ENCODE results near the gene LMBR1. TPM values are rescaled to one million over a fixed set of nuclear protein-coding genes. Genes with fewer than 3 reads are reported as not detected.

LMBR1 gene
- total RNA-seq, 3 donors from 2014 or later: 40.5 to 56.3 (median 44.9) TPM

DNA sequence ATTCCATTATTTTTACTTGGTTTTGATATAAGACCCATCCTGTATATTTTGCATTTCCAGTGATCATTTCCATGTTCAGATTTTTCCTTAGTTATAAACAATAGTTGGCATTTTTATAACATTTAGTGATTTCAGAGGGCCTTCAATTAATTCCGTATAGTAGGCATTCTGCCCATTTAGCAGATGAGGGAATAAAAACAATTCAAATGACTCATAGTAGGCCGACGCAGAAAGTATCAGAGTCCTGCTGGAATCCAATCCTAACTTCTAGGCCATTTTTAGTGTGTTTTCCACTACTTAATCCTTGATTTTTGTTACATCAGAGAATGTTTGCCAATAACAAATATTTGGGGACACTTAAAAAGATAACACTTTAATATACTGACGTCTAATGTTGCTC, 237.0 kb downstream of the LMBR1 start:
- ATAC-seq (no peak), DNase-seq (no peak)
- Histone ChIP-seq H3K4me1 (ENCODE audit: low read depth) (no peaks in the 10 kb centered on the region), H3K4me3 (no peak overlapping the region), H3K9me3 (no peaks in the 10 kb centered on the region), H3K36me3 (ENCODE audit: low read depth) (no peaks in the 10 kb centered on the region)
- TF ChIP-seq, protein P1, sequence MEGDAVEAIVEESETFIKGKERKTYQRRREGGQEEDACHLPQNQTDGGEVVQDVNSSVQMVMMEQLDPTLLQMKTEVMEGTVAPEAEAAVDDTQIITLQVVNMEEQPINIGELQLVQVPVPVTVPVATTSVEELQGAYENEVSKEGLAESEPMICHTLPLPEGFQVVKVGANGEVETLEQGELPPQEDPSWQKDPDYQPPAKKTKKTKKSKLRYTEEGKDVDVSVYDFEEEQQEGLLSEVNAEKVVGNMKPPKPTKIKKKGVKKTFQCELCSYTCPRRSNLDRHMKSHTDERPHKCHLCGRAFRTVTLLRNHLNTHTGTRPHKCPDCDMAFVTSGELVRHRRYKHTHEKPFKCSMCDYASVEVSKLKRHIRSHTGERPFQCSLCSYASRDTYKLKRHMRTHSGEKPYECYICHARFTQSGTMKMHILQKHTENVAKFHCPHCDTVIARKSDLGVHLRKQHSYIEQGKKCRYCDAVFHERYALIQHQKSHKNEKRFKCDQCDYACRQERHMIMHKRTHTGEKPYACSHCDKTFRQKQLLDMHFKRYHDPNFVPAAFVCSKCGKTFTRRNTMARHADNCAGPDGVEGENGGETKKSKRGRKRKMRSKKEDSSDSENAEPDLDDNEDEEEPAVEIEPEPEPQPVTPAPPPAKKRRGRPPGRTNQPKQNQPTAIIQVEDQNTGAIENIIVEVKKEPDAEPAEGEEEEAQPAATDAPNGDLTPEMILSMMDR (IDR thresholded peaks at IDR 0.05): no peak
- intact Hi-C loops (cut with DNase I, micrococcal nuclease): no loop called here

DNA sequence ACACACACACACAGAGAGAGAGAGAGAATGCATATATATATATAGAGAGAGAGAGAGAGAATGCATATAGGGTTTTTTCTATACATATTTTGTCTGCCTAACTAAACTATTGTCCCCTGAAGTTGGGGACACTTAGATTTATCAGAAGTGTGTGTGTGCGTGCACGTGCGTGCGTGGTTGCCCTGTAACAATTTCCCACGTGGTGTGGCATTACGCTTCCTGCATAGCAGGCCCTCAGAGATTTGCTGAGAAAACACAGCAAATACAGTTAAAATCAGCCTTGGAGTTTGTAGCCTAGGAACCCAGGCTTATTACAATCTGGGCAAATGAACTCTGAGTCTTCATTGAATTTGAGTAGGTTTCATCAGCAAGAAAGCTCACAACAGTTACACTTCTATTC, 237.7 kb downstream of the LMBR1 start:
- intact Hi-C loops (cut with DNase I, micrococcal nuclease): no loop called here

DNA sequence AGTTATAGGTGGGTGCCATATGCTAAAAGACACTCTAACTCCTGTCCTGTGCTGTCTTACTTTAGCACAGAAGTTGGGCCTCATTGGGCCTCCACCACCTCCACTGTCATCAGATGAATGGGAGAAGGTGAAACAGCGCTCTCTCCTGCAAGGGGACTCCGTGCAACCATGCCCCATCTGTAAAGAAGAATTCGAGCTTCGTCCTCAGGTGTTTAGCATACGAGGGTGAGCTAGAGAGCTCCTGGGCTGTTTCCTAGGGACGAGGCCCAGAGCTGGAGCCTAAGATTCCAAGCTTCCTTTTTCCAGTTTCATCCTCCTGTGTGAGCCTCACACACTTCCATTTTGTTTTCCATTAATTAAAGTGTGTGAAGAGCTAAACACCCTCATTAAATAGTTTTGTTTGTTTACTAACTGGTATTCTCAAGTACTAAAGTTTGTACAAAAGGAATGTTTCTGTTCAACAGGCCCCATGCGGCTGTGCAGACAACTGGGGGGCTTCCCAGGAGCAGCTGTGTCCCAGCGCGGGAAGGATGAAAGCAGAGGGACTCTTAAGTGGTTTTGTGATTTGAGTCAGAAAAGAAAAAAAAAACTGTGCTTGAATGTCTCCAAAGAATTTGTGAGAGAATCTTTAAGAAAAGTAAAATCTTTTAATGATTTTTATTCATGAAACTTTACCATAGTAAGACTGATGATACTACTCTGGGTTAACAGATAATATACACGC, 238.3 kb downstream of the LMBR1 start:
- peaks cover 7% of the 10 kb centered on the region for H3K4me1 ChIP-seq (ENCODE audit: low read depth)
- DNase-seq (no peak), ATAC-seq (no peak)
- H3K9me3 ChIP-seq: no peaks in the 10 kb centered on the region
- intact Hi-C loops (cut with DNase I, micrococcal nuclease): no loop called here
- TF ChIP-seq, protein P1 (IDR thresholded peaks at IDR 0.05): no peak
- H3K4me3 ChIP-seq: no peak overlapping the region
- no peaks in the 10 kb centered on the region for H3K36me3 ChIP-seq (ENCODE audit: low read depth)

More for the DNA sequence above, 237.7 kb downstream of the LMBR1 start:
- Histone ChIP-seq H3K36me3 (ENCODE audit: low read depth) (no peaks in the 10 kb centered on the region), H3K4me3 (no peak overlapping the region), H3K4me1 (ENCODE audit: low read depth) (peaks cover 1% of the 10 kb centered on the region), H3K9me3 (no peaks in the 10 kb centered on the region)
- ATAC-seq (no peak), DNase-seq (no peak)
- TF ChIP-seq, protein P1 (IDR thresholded peaks at IDR 0.05): no peak

DNA sequence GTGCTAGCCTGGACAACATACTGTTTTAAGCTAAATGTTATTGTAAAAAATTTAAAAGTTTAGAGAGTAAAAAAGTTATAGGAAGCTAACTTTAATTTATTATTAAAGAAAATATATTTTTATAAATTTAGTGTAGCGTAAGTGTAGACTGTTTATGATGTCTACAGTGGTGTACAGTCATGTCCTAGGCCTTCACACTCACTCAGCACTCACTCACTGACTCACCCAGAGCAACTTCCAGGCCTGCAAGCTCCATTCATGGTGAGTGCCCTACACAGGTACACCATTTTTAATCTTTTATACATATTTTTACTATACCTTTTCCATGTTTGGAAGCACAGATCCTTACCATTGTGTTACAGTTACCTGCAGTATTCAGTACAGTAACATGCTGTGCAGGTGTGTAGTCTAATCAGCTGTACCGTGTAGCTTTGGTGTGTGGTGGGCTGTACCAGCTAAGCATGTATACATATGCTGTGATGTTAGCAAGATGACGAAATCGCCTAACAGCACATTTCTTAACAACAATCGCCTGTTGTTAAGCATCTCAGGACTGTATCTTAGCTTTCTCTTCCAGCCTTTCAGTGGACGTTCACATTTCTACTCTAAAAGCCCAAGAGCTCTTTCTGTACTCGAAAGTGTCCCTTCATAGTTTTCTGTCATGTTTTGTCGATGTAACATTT, 240.0 kb downstream of the LMBR1 start:
- intact Hi-C loops (cut with DNase I, micrococcal nuclease): no loop called here
- no peaks in the 10 kb centered on the region for H3K36me3 ChIP-seq (ENCODE audit: low read depth)
- H3K4me3 ChIP-seq: no peak overlapping the region
- H3K4me1 ChIP-seq (ENCODE audit: low read depth): peaks cover 10% of the 10 kb centered on the region
- no peak for ATAC-seq
- DNase-seq: no peak
- TF ChIP-seq, protein P1 (IDR thresholded peaks at IDR 0.05): no peak
- no peaks in the 10 kb centered on the region for H3K9me3 ChIP-seq

DNA sequence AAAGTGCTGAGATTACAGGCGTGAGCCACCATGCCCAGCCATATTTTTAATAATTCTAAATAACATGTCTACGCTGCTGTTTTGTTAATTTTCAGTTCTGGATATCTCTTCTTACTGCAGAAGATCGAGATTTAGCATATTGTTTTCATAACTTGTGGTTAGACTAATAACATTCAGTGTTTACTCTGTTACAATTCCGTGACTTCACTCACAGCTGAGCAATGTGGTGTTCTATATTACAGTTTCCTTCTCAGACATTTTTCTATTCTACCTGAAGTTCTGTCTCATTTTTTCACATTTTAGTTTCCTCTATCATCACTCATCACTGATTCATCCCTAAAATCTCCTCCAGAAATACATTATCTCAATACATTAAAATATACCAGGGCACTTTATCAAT, 241.5 kb downstream of the LMBR1 start:
- no peaks in the 10 kb centered on the region for H3K9me3 ChIP-seq
- intact Hi-C loops (cut with DNase I, micrococcal nuclease): no loop called here
- no peak for DNase-seq
- TF ChIP-seq, protein P1 (IDR thresholded peaks at IDR 0.05): no peak
- H3K36me3 ChIP-seq (ENCODE audit: low read depth): no peaks in the 10 kb centered on the region
- H3K4me1 ChIP-seq (ENCODE audit: low read depth): peaks cover 10% of the 10 kb centered on the region
- H3K4me3 ChIP-seq: no peak overlapping the region
- no peak for ATAC-seq

Measured in mucosa of descending colon (tissue), 3 donors.